Measurements from ENCODE around the gene PHF12.

Gene PHF12

GRCh38 chr17:28951428-28951990 lies at the start of gene PHF12:
Gene PHF12 (minus strand): TSS chr17:28951518. CDS start chr17:28950960, 558 bp downstream.
- Mint-ChIP-seq H3K27ac (peak within 1 kb of the TSS; percentile 97), H3K4me3 (no peak within 1 kb of the TSS), H3K9me3 (no peaks in the 10 kb centered on the region), H3K36me3 (peaks cover 38% of the 10 kb centered on the region), H3K4me1 (peaks cover 12% of the 10 kb centered on the region)
- ATAC-seq = peak; percentile 81
- DNase-seq (ENCODE audit: low spot score in 2 of 2) = peak; percentile 97 to 99

DNA sequence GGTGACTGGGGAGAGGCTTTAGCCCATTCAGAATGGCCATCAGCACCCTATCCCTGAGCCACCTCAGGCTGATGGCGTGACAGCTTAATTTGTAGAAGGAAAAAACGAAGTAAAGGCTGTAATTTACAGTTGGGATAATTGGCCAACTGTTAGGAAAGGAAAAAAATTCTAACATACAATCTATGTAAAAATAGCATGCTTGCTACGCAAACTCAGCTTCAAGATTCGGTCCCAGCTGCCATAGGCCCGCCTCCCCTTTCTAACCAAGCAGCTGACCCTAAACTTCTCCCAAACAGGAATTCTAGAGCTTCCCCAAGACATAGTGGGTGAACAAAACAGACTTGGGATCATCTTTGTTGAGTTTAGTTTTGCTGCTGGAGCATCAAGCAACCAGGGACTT lies 49.7 kb upstream of the PHF12 start:
- no peaks in the 10 kb centered on the region for H3K36me3 Mint-ChIP-seq
- ATAC-seq = no peak
- H3K4me1 Mint-ChIP-seq = no peaks in the 10 kb centered on the region
- no peak for DNase-seq (ENCODE audit: low spot score in 2 of 2)
- H3K27ac Mint-ChIP-seq = no peak overlapping the region
- H3K9me3 Mint-ChIP-seq = no peaks in the 10 kb centered on the region
- no peak overlapping the region for H3K4me3 Mint-ChIP-seq

GRCh38 chr17:28999206-28999605 lies 47.9 kb upstream of the PHF12 start:
- no peak overlapping the region for H3K4me3 Mint-ChIP-seq
- no peaks in the 10 kb centered on the region for H3K4me1 Mint-ChIP-seq
- H3K36me3 Mint-ChIP-seq = no peaks in the 10 kb centered on the region
- no peak for DNase-seq (ENCODE audit: low spot score in 2 of 2)
- no peak for ATAC-seq
- no peak overlapping the region for H3K27ac Mint-ChIP-seq
- H3K9me3 Mint-ChIP-seq = no peaks in the 10 kb centered on the region

GRCh38 chr17:28997806-28998205 lies 46.5 kb upstream of the PHF12 start:
- no peaks in the 10 kb centered on the region for H3K36me3 Mint-ChIP-seq
- no peak overlapping the region for H3K27ac Mint-ChIP-seq
- ATAC-seq (no peak), DNase-seq (ENCODE audit: low spot score in 2 of 2) (no peak)
- H3K4me1 Mint-ChIP-seq = no peaks in the 10 kb centered on the region
- no peaks in the 10 kb centered on the region for H3K9me3 Mint-ChIP-seq
- no peak overlapping the region for H3K4me3 Mint-ChIP-seq

DNA sequence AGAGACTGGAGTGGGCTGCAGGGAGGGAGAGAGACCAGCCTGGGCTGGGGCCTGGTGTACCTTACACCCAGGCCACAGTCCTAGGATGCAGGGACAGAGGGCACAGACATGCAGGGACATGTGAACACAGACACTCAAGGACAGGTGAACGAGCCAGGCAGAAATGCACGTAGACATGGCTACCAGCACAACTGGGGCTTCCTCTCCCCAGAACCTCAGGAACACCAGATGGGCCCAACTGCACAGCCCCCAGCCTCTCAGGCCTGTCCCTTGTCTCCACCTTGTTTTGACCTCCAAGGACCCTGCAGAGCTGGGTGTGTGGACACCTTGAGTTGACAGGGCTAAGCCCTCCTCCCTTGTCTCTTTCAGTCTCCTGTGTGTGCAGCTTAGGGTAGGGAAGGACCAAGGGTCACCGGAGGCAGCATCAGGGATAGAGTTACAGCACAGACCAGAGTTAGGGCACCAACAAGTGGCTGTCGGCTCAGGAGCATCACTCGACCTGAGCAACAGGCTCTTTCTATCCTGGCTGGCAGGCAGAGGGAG lies 45.3 kb upstream of the PHF12 start:
- ATAC-seq (no peak), DNase-seq (ENCODE audit: low spot score in 2 of 2) (no peak)
- no peak overlapping the region for H3K27ac Mint-ChIP-seq
- H3K4me3 Mint-ChIP-seq = no peak overlapping the region
- H3K36me3 Mint-ChIP-seq = no peaks in the 10 kb centered on the region
- H3K9me3 Mint-ChIP-seq = no peaks in the 10 kb centered on the region
- no peaks in the 10 kb centered on the region for H3K4me1 Mint-ChIP-seq

GRCh38 chr17:28993645-28994426 lies 42.5 kb upstream of the PHF12 start:
- Mint-ChIP-seq H3K9me3 (no peaks in the 10 kb centered on the region), H3K27ac (no peak overlapping the region), H3K4me3 (no peak overlapping the region), H3K36me3 (no peaks in the 10 kb centered on the region), H3K4me1 (peaks cover 2% of the 10 kb centered on the region)
- ATAC-seq = no peak
- DNase-seq (ENCODE audit: low spot score in 2 of 2) = no peak

- H3K4me1 Mint-ChIP-seq = peaks cover 11% of the 10 kb centered on the region
- no peak overlapping the region for H3K27ac Mint-ChIP-seq
- ATAC-seq (no peak), DNase-seq (ENCODE audit: low spot score in 2 of 2) (no peak)
- H3K4me3 Mint-ChIP-seq = no peak overlapping the region
- no peaks in the 10 kb centered on the region for H3K36me3 Mint-ChIP-seq
- H3K9me3 Mint-ChIP-seq = no peaks in the 10 kb centered on the region
Observed at GRCh38 chr17:28992625-28993600, 41.6 kb upstream of the PHF12 start.

- ATAC-seq (no peak), DNase-seq (ENCODE audit: low spot score in 2 of 2) (no peak)
- Mint-ChIP-seq H3K27ac (no peak overlapping the region), H3K9me3 (no peaks in the 10 kb centered on the region), H3K4me3 (no peak overlapping the region), H3K36me3 (no peaks in the 10 kb centered on the region), H3K4me1 (peaks cover 12% of the 10 kb centered on the region)
Observed at GRCh38 chr17:28992185-28992584, 40.9 kb upstream of the PHF12 start.

GRCh38 chr17:28991779-28992178 lies 40.5 kb upstream of the PHF12 start:
- no peaks in the 10 kb centered on the region for H3K9me3 Mint-ChIP-seq
- H3K4me1 Mint-ChIP-seq = peaks cover 12% of the 10 kb centered on the region
- no peaks in the 10 kb centered on the region for H3K36me3 Mint-ChIP-seq
- DNase-seq (ENCODE audit: low spot score in 2 of 2) = no peak
- H3K4me3 Mint-ChIP-seq = no peak overlapping the region
- H3K27ac Mint-ChIP-seq = no peak overlapping the region
- ATAC-seq = no peak

GRCh38 chr17:28989028-28989427 lies 37.7 kb upstream of the PHF12 start:
- no peak for DNase-seq (ENCODE audit: low spot score in 2 of 2)
- peak overlapping the region; percentile 44 for H3K27ac Mint-ChIP-seq
- ATAC-seq = no peak
- H3K4me3 Mint-ChIP-seq = no peak overlapping the region
- no peaks in the 10 kb centered on the region for H3K9me3 Mint-ChIP-seq
- H3K4me1 Mint-ChIP-seq = peaks cover 12% of the 10 kb centered on the region
- H3K36me3 Mint-ChIP-seq = no peaks in the 10 kb centered on the region

DNA sequence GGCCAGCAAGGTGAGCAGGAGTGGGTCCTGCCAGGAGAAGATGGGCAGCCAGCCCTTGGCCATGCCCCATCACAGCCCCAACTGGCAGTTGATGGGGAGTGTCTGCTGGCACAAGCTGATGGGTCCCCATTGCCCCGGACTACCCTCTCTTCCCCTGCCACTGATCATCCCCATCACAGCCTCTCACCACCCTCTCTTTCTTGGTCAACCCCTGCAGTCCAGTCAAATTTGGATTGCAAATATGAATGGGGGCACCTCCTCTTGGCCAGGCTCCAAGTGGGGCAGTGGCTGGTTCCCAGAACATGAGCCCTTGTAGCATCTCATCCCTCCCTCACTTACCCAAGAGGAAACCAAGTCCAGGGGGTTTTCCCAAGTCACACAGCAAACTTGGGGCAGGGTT lies 37.2 kb upstream of the PHF12 start:
- H3K27ac Mint-ChIP-seq = peak overlapping the region; percentile 44
- no peaks in the 10 kb centered on the region for H3K36me3 Mint-ChIP-seq
- H3K9me3 Mint-ChIP-seq = no peaks in the 10 kb centered on the region
- peaks cover 16% of the 10 kb centered on the region for H3K4me1 Mint-ChIP-seq
- no peak overlapping the region for H3K4me3 Mint-ChIP-seq
- DNase-seq (ENCODE audit: low spot score in 2 of 2) (peak in 1 of 2 donors; percentile 56), ATAC-seq (peak; percentile 50)

DNA sequence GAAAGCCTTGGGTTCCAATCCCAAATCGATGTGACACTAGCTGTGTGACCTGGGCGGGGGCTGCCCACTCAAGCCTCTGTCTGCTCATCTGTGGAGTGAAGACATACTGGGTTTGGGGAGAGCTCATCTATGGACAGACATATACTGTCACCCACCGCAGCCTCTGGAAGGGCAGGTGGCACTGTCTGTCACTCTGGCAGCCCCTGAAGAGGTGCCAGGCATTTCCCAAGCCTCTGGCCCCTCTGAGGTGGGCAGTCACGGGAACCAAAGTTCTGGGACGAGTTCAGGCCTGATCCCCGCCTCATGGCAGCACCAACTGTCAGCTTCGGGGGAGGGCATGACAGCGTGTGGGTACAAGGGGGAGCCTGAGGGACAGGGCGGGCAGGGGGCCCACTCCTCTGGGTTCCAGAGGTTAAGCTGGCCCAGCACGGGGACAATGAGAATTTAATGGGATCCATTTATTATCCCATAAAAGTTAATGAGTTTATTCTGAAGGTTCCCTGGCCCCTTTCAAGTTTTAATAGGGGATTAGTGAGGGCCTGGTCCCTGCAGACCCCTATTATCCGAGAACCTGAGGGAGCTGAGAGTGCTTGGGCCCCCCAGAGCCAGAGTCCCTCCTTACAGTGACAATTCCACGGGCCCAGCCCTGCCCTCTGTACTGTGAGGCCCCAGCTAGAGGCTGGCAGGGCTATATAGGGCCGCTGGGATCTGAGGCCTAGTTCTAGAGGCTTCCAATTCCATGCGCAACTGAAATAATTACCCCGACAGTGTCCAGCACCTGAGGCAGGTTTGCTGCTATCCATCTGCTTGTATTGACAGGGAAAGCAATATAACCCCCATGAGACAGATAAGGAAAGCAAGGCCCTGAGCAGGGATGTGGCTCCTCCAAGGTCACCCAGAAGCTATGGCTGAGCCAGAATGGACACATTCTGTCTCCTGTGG lies 35.7 kb upstream of the PHF12 start:
- Mint-ChIP-seq H3K4me1 (peaks cover 30% of the 10 kb centered on the region), H3K9me3 (no peaks in the 10 kb centered on the region)

DNA sequence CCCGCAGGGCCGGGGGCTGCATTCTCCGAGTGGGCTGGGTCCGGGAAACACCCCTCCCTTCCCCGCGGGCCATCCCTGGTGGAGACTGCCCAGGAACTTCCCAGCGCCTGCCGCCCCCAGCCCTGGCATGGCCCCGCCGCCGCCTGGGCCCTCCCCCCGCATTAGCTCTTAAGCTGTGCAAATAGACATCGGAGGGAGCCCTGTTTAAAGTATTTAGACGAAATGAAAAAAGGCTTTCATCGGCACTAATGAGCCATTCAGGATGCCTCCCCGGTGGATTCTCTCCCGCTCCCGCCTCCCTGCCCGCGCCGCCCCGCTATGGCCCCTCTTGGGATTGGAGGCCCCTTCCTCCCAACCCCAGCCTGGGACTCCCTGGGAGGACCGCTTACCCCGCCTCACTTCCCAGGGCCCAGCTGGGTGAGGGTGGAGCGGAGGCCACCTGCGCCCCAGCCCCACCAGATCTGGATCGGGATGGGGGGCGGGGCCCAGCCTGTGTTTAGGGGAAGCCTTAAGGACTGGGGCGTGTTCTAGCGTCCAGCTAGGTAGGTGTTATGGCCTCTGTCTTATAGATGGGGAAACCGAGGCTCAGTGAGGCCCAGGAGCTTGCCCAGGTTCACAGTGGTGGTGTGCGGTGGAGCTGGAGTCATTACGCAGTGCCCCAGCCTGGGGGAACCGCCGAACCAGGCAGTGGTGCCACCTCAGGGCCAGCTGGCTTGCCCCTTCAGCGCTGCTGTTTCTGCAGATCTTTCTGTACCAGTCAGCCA lies 34.8 kb upstream of the PHF12 start:
- Mint-ChIP-seq H3K4me3 (no peak overlapping the region), H3K4me1 (peaks cover 38% of the 10 kb centered on the region), H3K9me3 (no peaks in the 10 kb centered on the region), H3K27ac (no peak overlapping the region), H3K36me3 (peaks cover 4% of the 10 kb centered on the region)
- no peak for ATAC-seq
- no peak for DNase-seq (ENCODE audit: low spot score in 2 of 2)

More for the DNA sequence above, 35.7 kb upstream of the PHF12 start:
- no peak for ATAC-seq
- Mint-ChIP-seq H3K27ac (no peak overlapping the region), H3K4me3 (no peak overlapping the region), H3K36me3 (peaks cover 4% of the 10 kb centered on the region)
- no peak for DNase-seq (ENCODE audit: low spot score in 2 of 2)

Data from stimulated activated effector memory CD8-positive, alpha-beta T cell treated with anti-CD3 and anti-CD28 coated beads, Interleukin-12 subunit alpha, Interleukin-12 subunit beta, amount 100 ng/mL, for 72 hours (primary cell).